Measurements from ENCODE around the gene RHOBTB3.

RHOBTB3 gene

DNA sequence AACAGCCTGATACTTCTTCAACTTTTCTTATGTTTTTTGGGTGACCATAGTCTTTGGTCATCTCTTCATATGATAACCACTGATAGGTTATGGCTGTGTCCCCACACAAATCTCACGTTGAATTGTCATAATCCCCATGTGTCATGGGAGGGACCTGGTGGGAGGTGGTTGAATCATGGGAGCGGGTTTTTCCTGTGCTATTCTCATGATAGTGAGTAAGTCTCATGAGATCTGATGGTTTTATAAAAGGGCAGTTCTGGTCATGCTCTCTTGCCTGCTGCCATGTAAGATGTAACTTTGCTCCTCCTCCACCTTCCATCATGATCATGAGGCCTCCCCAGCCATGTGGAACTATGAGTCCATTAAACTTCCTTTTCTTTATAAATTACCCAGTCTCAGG is 8.7 kb downstream of the RHOBTB3 start:
- H3K27me3 ChIP-seq (ENCODE audit: insufficient read depth, low read length): no peaks in the 10 kb centered on the region
- H3K9me3 ChIP-seq (ENCODE audit: insufficient read depth, low read depth, low read length): no peaks in the 10 kb centered on the region
- no peak overlapping the region for H3K4me3 ChIP-seq (ENCODE audit: low read length)
- H3K4me1 ChIP-seq (ENCODE audit: insufficient read depth, low read length): no peaks in the 10 kb centered on the region
- no peaks in the 10 kb centered on the region for H3K36me3 ChIP-seq (ENCODE audit: insufficient read depth, low read depth, low read length)
- H3K9ac ChIP-seq (ENCODE audit: low read depth, low read length): no peak overlapping the region
- H3K27ac ChIP-seq (ENCODE audit: low read length): no peak overlapping the region

DNA sequence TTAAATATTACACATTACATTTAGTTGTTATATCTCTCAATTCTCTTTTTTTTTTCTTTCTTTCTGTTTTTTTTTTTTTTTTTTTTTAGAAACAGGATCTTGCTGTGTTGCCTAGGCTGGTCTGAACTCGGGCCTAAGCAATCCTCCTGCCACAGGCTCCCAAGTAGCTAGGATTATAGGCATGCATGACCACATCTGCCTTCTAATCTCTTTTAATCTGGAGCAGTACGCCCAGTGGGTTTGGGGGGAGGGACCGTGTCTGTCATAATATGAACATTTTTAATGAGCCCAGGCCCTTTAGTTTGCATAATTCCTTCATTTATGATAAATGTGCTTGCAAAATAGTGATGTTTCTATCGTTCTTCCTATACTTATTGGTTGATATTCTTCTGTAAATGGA is 10.3 kb downstream of the RHOBTB3 start:
- Histone ChIP-seq H3K9ac (ENCODE audit: low read depth, low read length) (no peak overlapping the region), H3K27me3 (ENCODE audit: insufficient read depth, low read length) (no peaks in the 10 kb centered on the region), H3K4me3 (ENCODE audit: low read length) (no peak overlapping the region), H3K4me1 (ENCODE audit: insufficient read depth, low read length) (no peaks in the 10 kb centered on the region), H3K27ac (ENCODE audit: low read length) (no peak overlapping the region), H3K9me3 (ENCODE audit: insufficient read depth, low read depth, low read length) (no peaks in the 10 kb centered on the region), H3K36me3 (ENCODE audit: insufficient read depth, low read depth, low read length) (no peaks in the 10 kb centered on the region)

DNA sequence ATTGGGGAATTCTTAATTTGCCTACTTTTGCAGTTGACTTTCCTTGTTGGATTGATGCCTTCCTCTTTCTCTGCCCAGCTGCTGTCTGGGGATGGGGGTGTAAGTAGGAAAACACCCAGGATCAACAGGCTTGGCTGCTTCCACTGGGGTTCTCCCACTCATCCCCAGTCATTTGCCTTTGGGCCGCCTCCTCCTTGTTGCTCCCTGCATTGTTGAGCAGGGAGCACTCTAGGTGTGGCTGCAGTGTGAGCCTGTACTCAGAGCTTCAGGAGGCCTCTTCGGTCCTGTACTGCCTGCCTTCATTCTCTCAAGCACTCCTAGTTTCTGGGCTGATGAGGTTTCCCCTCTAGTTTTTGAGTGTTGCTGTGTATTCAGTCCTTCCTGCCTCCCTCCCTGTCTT is 12.1 kb downstream of the RHOBTB3 start:
- Histone ChIP-seq H3K27ac (ENCODE audit: low read length) (no peak overlapping the region), H3K36me3 (ENCODE audit: insufficient read depth, low read depth, low read length) (no peaks in the 10 kb centered on the region), H3K27me3 (ENCODE audit: insufficient read depth, low read length) (no peaks in the 10 kb centered on the region)

DNA sequence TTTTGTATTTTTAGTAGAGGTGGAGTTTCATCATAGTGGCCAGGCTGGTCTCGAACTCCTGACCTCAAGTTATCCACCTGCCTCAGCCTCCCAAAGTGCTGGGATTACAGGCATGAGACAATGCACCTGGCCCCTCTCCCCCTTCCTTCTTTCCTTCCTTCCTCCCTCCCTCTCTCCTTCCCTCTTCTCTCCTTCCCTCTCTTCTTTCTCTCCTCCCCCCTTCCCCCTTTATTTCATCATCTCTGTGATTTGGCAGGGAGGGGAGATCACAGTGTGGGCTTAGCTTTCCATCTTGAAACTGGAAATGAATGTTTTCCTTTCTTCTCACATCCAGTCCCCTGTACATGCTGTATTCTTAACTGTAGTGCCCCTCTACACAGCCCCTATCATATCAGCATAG is 12.7 kb downstream of the RHOBTB3 start:
- Histone ChIP-seq H3K27me3 (ENCODE audit: insufficient read depth, low read length) (no peaks in the 10 kb centered on the region), H3K4me3 (ENCODE audit: low read length) (no peak overlapping the region), H3K4me1 (ENCODE audit: insufficient read depth, low read length) (no peaks in the 10 kb centered on the region), H3K9ac (ENCODE audit: low read depth, low read length) (no peak overlapping the region), H3K27ac (ENCODE audit: low read length) (no peak overlapping the region), H3K9me3 (ENCODE audit: insufficient read depth, low read depth, low read length) (no peaks in the 10 kb centered on the region), H3K36me3 (ENCODE audit: insufficient read depth, low read depth, low read length) (no peaks in the 10 kb centered on the region)

More for the DNA sequence above, 12.1 kb downstream of the RHOBTB3 start:
- H3K4me1 ChIP-seq (ENCODE audit: insufficient read depth, low read length): no peaks in the 10 kb centered on the region
- H3K9me3 ChIP-seq (ENCODE audit: insufficient read depth, low read depth, low read length): no peaks in the 10 kb centered on the region
- H3K4me3 ChIP-seq (ENCODE audit: low read length): no peak overlapping the region
- H3K9ac ChIP-seq (ENCODE audit: low read depth, low read length): no peak overlapping the region

DNA sequence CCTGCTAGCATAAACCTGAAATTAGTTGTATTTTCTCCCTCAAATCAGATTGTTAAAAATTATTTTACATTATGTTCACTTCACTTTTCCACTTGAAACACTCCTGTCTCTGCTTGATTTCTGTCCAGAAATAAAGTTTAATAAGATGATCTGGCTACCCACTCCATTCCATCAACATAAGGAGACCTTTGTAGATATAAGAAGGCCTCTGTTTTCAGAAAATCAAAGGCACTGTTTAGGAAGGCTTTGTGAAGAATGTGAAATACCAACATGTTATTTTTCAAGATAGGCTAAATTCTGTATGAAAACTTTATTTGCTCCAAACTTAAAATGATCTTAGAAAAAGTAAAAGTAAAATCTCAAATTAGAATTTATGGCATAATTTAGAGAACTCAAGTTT is 15.1 kb downstream of the RHOBTB3 start:
- Histone ChIP-seq H3K9ac (ENCODE audit: low read depth, low read length) (no peak overlapping the region), H3K9me3 (ENCODE audit: insufficient read depth, low read depth, low read length) (no peaks in the 10 kb centered on the region), H3K4me3 (ENCODE audit: low read length) (no peak overlapping the region), H3K27ac (ENCODE audit: low read length) (no peak overlapping the region), H3K36me3 (ENCODE audit: insufficient read depth, low read depth, low read length) (no peaks in the 10 kb centered on the region), H3K4me1 (ENCODE audit: insufficient read depth, low read length) (no peaks in the 10 kb centered on the region), H3K27me3 (ENCODE audit: insufficient read depth, low read length) (no peaks in the 10 kb centered on the region)

DNA sequence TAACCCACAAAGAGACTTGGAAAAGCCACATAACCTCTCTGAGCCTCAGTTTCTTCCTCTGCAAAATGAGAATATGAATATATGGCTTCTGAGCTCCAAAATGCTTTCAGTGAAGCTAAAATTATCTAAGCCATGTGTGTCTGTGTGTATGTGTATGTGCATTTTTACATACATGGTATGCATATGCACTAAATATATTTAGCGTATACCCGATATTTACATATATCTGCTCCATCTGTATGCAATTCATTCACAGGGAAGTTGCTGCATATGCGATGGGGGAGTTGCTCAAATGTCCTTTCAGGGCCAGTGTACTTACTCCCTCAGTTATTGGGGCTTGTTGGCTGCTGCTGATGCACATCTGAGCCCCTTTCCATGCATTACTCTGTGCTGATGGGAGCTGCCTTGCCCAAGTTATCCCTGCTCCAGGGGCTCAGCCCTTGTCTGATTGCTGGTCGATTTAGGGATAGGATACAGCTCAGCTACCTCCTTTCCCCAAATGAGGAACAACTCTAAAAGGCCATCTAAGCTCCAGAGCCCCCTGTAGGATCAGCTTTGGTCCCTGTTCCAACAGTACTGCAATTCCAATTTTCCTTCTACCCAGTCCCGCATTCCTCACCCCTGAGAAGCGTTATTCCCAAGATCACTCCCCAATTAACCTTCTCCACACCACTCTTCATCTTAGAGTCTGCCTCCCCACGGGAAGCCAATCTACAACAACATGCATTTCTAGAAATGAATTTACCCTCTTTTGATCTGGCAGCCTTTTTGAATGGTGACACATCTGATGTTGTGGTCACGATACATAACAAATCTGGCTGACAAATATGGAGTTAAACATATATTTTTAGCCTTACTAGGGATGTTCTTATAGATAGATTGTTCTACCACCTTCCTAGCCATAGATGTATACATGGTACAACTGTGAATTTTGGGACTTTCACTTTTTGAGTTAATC is 15.9 kb downstream of the RHOBTB3 start:
- Histone ChIP-seq H3K27ac (ENCODE audit: low read length) (no peak overlapping the region), H3K27me3 (ENCODE audit: insufficient read depth, low read length) (no peaks in the 10 kb centered on the region), H3K4me1 (ENCODE audit: insufficient read depth, low read length) (no peaks in the 10 kb centered on the region), H3K36me3 (ENCODE audit: insufficient read depth, low read depth, low read length) (no peaks in the 10 kb centered on the region), H3K9ac (ENCODE audit: low read depth, low read length) (no peak overlapping the region), H3K4me3 (ENCODE audit: low read length) (no peak overlapping the region), H3K9me3 (ENCODE audit: insufficient read depth, low read depth, low read length) (no peaks in the 10 kb centered on the region)

DNA sequence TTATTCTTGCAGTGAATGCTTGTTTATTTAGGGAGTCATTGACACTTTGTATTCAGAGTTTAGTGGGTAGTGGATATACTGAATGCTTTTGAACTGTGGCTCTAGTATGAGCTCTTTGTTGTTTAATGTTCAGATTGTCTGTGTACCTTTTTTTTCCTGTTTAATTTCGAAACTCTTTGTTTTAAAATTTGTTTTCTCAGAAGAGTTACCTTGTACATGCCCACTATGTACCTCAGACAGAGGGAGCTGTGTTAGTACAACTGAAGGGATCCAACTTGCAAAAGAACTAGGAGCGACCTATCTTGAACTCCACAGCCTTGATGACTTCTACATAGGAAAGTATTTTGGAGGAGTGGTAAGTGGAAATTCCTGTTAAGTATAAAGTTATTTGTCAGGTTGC is 17.0 kb downstream of the RHOBTB3 start:
- Histone ChIP-seq H3K27me3 (ENCODE audit: insufficient read depth, low read length) (no peaks in the 10 kb centered on the region), H3K9ac (ENCODE audit: low read depth, low read length) (no peak overlapping the region), H3K4me1 (ENCODE audit: insufficient read depth, low read length) (no peaks in the 10 kb centered on the region), H3K27ac (ENCODE audit: low read length) (no peak overlapping the region), H3K4me3 (ENCODE audit: low read length) (no peak overlapping the region), H3K9me3 (ENCODE audit: insufficient read depth, low read depth, low read length) (no peaks in the 10 kb centered on the region), H3K36me3 (ENCODE audit: insufficient read depth, low read depth, low read length) (no peaks in the 10 kb centered on the region)

DNA sequence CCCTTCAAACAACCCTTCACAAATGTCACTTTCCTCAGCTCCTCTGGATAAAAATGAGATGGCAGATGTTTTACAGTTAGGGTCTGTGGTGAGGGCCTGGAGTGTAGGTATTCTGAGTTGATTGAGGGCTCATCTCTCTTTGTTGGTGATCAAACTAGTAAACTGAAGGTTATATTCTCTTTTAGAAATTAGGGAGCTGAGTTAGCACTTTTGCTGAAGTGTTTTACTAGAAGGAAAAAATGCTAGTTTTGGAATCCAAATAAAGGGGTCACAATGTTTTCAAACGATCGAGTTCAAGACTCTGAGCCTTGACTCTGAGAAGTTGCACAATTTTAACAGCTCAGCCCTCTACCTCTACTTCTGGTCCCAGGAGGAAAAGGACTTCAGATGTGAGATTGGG is 23.4 kb downstream of the RHOBTB3 start:
- H3K27me3 ChIP-seq (ENCODE audit: insufficient read depth, low read length): no peaks in the 10 kb centered on the region
- H3K27ac ChIP-seq (ENCODE audit: low read length): no peak overlapping the region
- H3K36me3 ChIP-seq (ENCODE audit: insufficient read depth, low read depth, low read length): no peaks in the 10 kb centered on the region
- H3K4me3 ChIP-seq (ENCODE audit: low read length): no peak overlapping the region
- no peak overlapping the region for H3K9ac ChIP-seq (ENCODE audit: low read depth, low read length)
- H3K9me3 ChIP-seq (ENCODE audit: insufficient read depth, low read depth, low read length): no peaks in the 10 kb centered on the region
- H3K4me1 ChIP-seq (ENCODE audit: insufficient read depth, low read length): no peaks in the 10 kb centered on the region

DNA sequence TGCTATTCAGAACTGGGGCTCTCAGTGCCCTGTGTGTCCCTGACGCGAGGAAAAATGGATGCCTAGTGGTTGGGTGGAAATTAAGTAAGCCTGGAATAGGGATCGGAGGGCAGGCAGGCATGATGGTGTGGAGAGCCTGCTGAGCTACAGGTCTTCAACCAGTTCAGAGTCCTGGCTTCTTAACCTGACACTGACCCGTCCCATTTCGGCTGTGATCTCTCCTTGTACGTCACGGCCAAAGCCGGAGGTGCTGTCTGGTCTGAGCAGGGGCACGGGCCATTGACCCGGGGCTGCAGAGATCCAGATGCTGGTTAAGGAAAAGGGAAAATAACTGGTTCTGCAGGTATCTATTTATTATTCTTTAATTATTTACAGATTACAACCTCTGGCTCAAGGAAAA is 27.9 kb downstream of the RHOBTB3 start:
- no peaks in the 10 kb centered on the region for H3K9me3 ChIP-seq (ENCODE audit: insufficient read depth, low read depth, low read length)
- no peak overlapping the region for H3K4me3 ChIP-seq (ENCODE audit: low read length)
- H3K36me3 ChIP-seq (ENCODE audit: insufficient read depth, low read depth, low read length): no peaks in the 10 kb centered on the region
- no peak overlapping the region for H3K27ac ChIP-seq (ENCODE audit: low read length)
- H3K27me3 ChIP-seq (ENCODE audit: insufficient read depth, low read length): no peaks in the 10 kb centered on the region
- no peaks in the 10 kb centered on the region for H3K4me1 ChIP-seq (ENCODE audit: insufficient read depth, low read length)
- no peak overlapping the region for H3K9ac ChIP-seq (ENCODE audit: low read depth, low read length)

DNA sequence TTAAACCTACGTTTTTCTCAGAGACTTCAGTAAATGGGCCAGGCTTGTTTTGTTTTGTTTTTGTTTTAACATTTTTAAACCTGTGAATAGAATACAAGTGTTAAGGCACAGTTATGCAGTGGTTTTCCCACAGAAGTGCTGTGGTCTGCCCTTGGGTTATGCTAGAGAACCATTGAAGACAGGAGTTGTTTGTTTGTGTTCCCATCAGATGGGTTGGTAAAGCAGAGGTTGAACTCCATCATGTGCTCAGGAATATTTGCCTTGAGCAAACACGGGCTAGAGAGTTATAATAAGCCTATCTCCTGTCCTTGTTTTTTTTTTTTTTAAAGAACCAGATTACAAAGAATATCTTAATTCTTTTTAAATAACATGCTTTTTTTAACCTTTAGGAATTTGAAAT is 28.5 kb downstream of the RHOBTB3 start:
- Histone ChIP-seq H3K27me3 (ENCODE audit: insufficient read depth, low read length) (no peaks in the 10 kb centered on the region), H3K9ac (ENCODE audit: low read depth, low read length) (no peak overlapping the region), H3K36me3 (ENCODE audit: insufficient read depth, low read depth, low read length) (no peaks in the 10 kb centered on the region), H3K9me3 (ENCODE audit: insufficient read depth, low read depth, low read length) (no peaks in the 10 kb centered on the region), H3K4me3 (ENCODE audit: low read length) (no peak overlapping the region), H3K27ac (ENCODE audit: low read length) (no peak overlapping the region), H3K4me1 (ENCODE audit: insufficient read depth, low read length) (no peaks in the 10 kb centered on the region)

DNA sequence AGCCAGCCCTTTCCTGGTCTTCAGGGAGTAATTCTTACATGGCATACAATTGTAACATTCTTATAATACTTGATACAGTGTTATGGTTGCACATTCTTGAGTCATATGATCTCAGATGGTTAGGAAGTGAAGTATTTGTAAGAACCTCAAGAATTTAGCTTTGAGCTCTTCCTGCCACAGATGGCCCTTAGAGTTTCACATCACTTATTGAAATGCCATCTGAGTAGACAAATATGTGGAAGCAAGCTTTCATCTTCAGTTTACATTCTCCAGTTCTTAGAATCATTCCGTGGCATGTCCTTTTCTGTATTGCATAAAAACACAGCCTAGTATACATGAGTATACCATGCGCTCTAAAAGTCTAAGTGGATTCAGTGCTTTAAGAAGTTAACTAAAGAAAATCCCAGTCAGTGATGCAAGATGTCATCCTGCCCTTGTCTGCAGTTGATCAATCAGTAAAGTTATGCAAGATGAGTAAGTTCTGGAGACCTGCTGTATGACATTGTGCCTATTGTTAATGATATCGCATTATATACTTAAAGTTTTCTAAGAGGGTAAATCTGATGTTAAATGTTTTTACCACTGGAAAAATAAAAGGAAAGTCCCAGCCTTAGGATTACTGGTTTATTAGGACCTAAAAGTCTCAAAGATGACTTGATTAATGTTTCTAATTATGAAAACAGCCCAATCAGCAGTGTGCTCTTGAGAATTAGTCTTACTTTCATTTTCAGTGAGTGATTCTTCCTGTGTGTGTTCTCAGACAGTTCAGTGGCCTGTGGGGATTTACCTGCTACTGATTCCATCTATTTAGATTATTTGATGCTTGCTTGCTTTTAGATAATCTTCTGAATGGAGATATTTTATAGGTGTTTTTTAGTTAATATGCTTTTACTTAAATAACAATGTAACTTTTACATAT is 29.4 kb downstream of the RHOBTB3 start:
- Histone ChIP-seq H3K9me3 (ENCODE audit: insufficient read depth, low read depth, low read length) (no peaks in the 10 kb centered on the region), H3K36me3 (ENCODE audit: insufficient read depth, low read depth, low read length) (no peaks in the 10 kb centered on the region), H3K4me1 (ENCODE audit: insufficient read depth, low read length) (no peaks in the 10 kb centered on the region), H3K27me3 (ENCODE audit: insufficient read depth, low read length) (no peaks in the 10 kb centered on the region), H3K27ac (ENCODE audit: low read length) (no peak overlapping the region), H3K9ac (ENCODE audit: low read depth, low read length) (no peak overlapping the region), H3K4me3 (ENCODE audit: low read length) (no peak overlapping the region)

Data from iPS-20b (cell line).